ENCODE data around the gene ELOVL6.
"Not testable (repeated sequence)": the region's sequence is repeated elsewhere in the genome, so short reads cannot be mapped to it uniquely, and the experiment has no call there.

The ELOVL6 gene
- 7.1 to 13.5 reads per million in 2 experiments for total RNA-seq

DNA sequence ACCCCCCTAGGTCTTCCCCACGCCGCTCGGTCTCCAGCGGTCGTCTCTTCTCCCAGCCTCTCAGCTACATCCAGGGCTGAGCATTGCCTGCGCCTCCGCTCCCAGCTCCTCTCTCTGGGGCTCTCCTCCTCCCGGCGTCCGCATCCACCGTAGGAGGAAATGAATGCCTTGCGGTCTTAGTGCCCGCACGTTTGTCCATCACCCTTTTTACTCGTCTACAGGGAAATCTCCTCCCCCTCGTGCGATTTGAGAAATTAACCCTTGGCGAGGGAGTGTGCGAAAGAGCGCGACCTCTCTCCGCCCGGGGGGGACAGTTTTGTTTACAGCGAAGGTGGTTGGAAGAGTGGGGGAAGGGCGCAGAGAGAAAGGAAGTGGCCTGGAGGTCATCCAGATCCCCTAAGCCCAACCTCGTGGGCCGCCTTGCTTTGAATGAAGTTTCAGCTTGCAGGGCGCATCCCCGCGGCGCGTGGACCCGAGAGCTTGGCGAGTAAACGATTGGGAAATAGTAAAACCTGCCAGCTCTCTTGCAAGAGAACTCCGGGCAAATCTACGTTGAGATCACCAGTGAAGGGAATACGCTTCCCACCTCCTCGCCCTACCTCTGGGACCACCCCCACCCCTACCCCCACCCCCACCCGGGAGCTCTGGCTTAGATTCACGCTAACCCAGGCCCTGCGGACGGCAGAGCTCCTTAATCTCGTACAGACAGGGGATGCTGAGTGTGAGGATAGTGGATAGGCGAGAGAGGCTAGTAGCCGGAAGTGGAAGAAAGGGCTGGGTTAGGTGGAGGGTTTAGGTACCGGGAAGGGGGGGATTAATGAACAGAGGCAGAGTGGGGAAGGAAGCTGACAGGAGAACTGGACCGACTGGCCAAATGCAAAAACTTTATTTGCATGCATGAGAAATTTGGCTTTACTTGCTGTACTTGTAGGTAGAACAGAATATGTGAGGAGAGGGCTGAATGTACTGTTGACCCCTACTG lies at the start of gene ELOVL6:
Gene ELOVL6 (minus strand): TSS at position 181 of the 982 bp plus-strand sequence. CDS start 280 bp downstream, outside the sequence.
- DNase-seq (ENCODE audit: low read depth), result no peak

- no peak for DNase-seq (ENCODE audit: low read depth)
These were observed 49.7 kb upstream of the ELOVL6 start for GRCh38 chr4:110248100-110248499.

GRCh38 chr4:110247591-110247990 lies 49.2 kb upstream of the ELOVL6 start:
- DNase-seq (ENCODE audit: low read depth), result no peak

GRCh38 chr4:110245577-110245976 lies 47.2 kb upstream of the ELOVL6 start:
- no peak for DNase-seq (ENCODE audit: low read depth)

GRCh38 chr4:110236324-110236723 lies 37.9 kb upstream of the ELOVL6 start:
- no peak for DNase-seq (ENCODE audit: low read depth)

DNA sequence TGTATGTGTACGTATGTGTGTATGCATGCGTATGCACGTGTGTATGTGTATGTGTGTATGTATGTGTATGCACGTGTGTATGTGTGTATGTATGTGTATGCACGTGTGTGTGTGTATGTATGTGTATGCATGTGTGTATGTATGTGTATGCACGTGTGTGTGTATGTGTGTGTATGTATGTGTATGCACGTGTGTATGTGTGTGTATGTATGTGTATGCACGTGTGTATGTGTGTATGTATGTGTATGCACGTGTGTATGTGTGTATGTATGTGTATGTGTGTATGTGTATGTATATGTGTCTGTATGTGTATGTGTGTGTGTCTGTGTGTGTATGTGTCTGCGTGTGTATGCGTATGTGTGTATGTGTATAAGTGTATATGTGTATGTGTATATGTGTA lies 35.2 kb upstream of the ELOVL6 start:
- DNase-seq (ENCODE audit: low read depth), result not testable (repeated sequence)

- DNase-seq (ENCODE audit: low read depth), result no peak
These were observed 33.5 kb upstream of the ELOVL6 start for GRCh38 chr4:110231869-110232268.

DNA sequence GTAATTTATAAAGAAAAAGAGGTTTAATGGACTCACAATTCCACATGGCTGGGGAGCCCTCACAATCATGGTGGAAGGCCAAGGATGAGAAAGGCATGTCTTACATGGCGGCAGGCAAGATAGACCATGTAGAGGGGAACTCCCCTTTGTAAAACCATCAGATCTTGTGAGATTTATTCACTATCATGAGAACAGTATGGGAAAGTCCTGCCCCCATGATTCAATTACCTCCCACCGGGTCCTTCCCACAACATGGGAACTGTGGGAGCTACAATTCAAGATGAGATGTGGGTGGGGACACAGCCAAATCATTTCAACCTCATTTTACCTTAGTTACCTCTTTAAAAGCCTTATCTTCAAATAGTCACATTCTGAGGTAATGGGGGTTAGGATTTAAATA lies 30.9 kb upstream of the ELOVL6 start:
- DNase-seq (ENCODE audit: low read depth), result no peak

GRCh38 chr4:110224812-110225211 lies 26.4 kb upstream of the ELOVL6 start:
- DNase-seq (ENCODE audit: low read depth), result no peak

- no peak for DNase-seq (ENCODE audit: low read depth)
These were observed 25.7 kb upstream of the ELOVL6 start for GRCh38 chr4:110224142-110224541.

- not testable (repeated sequence) for DNase-seq (ENCODE audit: low read depth)
These were observed 20.5 kb upstream of the ELOVL6 start for GRCh38 chr4:110218935-110219334.

GRCh38 chr4:110217181-110217580 lies 18.8 kb upstream of the ELOVL6 start:
- not testable (repeated sequence) for DNase-seq (ENCODE audit: low read depth)

DNA sequence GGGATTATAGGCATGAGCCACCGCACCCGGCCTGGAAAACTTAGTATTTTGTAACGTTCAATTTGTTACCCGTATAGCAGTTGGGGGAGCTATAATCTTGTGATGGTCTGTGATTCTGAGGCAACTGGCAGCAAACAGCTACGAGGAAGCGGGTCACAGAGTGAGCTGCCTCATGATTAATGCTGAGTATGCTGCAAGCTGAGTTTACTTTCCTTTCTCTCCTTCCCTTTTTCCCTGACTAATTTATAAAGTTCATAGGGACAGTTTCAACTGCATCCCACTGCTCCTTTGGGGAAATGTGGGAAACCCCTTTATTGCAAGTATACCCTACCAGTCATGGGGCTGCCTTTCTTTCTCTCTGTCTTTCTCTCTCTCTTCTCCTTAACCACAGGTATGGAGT lies 17.7 kb upstream of the ELOVL6 start:
- no peak for DNase-seq (ENCODE audit: low read depth)

- DNase-seq (ENCODE audit: low read depth), result no peak
These were observed 13.3 kb upstream of the ELOVL6 start for GRCh38 chr4:110211770-110212061.

DNA sequence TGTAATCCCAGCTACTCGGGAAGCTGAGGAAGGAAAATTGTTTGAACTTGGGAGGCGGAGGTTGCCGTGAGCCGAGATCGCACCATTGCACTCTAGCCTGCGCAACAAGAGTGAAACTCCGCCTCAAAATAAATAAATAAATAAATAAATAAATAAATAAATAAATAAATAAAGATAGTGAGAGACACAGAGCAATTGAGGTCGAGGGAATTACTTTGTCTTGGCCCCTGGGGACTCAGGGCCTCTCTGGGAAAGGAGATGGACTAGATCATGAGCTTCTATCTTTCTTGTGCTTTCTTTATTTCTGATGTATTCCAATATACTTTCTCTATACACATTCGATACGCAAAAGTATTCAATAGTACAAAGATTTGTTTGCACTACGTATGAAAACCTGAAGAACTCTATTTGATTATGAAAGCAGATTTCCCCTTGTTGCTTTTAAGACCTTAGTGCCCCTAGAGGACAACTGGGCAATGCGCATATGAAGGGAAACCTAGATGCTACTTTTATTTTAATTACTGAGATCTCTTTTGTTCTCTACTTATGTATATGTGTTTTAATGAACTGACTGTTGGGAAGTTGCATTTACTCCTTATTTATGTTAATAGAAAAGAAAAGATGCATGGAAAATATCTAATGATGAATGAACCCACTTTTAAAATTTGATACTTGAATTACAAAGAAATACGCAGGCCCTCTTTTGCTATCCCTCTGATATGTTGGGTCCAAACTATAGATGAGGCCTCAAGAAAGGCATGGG lies 12.8 kb upstream of the ELOVL6 start:
- no peak for DNase-seq (ENCODE audit: low read depth)

GRCh38 chr4:110208419-110208818 lies 10.0 kb upstream of the ELOVL6 start:
- no peak for DNase-seq (ENCODE audit: low read depth)

- DNase-seq (ENCODE audit: low read depth), result no peak
These were observed 8.8 kb upstream of the ELOVL6 start for GRCh38 chr4:110207233-110207632.

DNA sequence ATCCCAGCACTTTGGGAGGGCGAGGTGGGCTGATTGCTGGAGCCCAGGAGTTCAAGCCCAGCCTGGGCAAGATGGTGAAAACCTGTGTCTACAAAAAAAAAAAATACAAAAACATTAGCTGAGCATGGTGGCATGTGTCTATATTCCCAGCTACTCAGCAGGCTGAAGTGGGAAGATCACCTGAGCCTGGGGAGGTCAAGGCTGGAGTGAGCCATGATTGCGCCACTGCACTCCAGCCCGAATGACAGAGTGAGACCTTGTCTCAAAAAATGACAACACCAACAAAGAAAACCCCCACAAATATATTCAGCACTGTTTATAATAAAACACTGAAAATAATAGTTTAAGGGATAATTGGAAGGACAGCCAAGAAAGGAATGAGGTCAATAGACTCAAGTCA lies 3.6 kb upstream of the ELOVL6 start:
- DNase-seq (ENCODE audit: low read depth), result no peak

GRCh38 chr4:110201502-110201901 lies 3.1 kb upstream of the ELOVL6 start:
- DNase-seq (ENCODE audit: low read depth), result no peak

- no peak for DNase-seq (ENCODE audit: low read depth)
These were observed 2.3 kb upstream of the ELOVL6 start for GRCh38 chr4:110200689-110201088.

GRCh38 chr4:110198049-110198434 lies 373 bp downstream of the ELOVL6 start:
- DNase-seq (ENCODE audit: low read depth), result no peak

GRCh38 chr4:110197529-110198042 lies 829 bp downstream of the ELOVL6 start:
- no peak for DNase-seq (ENCODE audit: low read depth)
